Neural crest cell (in vitro differentiated cells): Measurements from ENCODE around the gene GJA3. TPM values are rescaled to one million over a fixed set of nuclear protein-coding genes. Genes with fewer than 3 reads are reported as not detected.

Experiments used
- DNase-seq: peaks from one replicate; pipeline ENCODE4 v3.0.0; 2021; ENCODE audit warnings: low read depth, mixed read lengths, low spot score
- H3K27ac Mint-ChIP-seq: one replicate; pipeline ENCODE4 v1.8.0; 2021; ENCODE audit warnings: mild to moderate bottlenecking, mixed read lengths; ENCODE audit not compliant: unreplicated experiment
- H3K27me3 Mint-ChIP-seq: 2 replicates; pipeline ENCODE4 v1.8.0; 2021; ENCODE audit warnings: low read depth, mild to moderate bottlenecking, mixed read lengths
- H3K36me3 Mint-ChIP-seq: 2 replicates; pipeline ENCODE4 v1.8.0; 2021; ENCODE audit warnings: low read depth, mild to moderate bottlenecking, mixed read lengths
- H3K4me1 Mint-ChIP-seq: 2 replicates; pipeline ENCODE4 v1.8.0; 2021; ENCODE audit warnings: mixed read lengths
- H3K4me3 Mint-ChIP-seq: one replicate; pipeline ENCODE4 v1.8.0; 2021; ENCODE audit warnings: mild to moderate bottlenecking, mixed read lengths
- H3K9me3 Mint-ChIP-seq: 2 replicates; pipeline ENCODE4 v1.8.0; 2021; ENCODE audit warnings: mixed read lengths
- CTCF ChIP-seq: fragments of 200-600 bp; sonication (generic); conservative IDR thresholded peaks from 2 replicates; pipeline ENCODE4 v1.5.0; 2021; ENCODE audit warnings: antibody characterized with exemption, mild to moderate bottlenecking
- total RNA-seq: library from RNA; stranded (reverse); gene quantifications from 2 replicates; pipeline ENCODE4 v1.2.1, GENCODE V29; 2021

The GJA3 gene
- total RNA-seq, 1 donor from 2014 or later: not detected

- no peak overlapping the region for H3K27ac Mint-ChIP-seq
- no peak for DNase-seq
- H3K4me1 Mint-ChIP-seq: peaks cover 6% of the 10 kb centered on the region
- no peaks in the 10 kb centered on the region for H3K36me3 Mint-ChIP-seq
- H3K9me3 Mint-ChIP-seq: no peaks in the 10 kb centered on the region
- peaks cover 27% of the 10 kb centered on the region for H3K27me3 Mint-ChIP-seq
- H3K4me3 Mint-ChIP-seq: peak overlapping the region; percentile 33
- peak; percentile 51 for TF ChIP-seq CTCF
These were observed 32.4 kb downstream of the GJA3 start for GRCh38 chr13:20128459-20128931.

DNA sequence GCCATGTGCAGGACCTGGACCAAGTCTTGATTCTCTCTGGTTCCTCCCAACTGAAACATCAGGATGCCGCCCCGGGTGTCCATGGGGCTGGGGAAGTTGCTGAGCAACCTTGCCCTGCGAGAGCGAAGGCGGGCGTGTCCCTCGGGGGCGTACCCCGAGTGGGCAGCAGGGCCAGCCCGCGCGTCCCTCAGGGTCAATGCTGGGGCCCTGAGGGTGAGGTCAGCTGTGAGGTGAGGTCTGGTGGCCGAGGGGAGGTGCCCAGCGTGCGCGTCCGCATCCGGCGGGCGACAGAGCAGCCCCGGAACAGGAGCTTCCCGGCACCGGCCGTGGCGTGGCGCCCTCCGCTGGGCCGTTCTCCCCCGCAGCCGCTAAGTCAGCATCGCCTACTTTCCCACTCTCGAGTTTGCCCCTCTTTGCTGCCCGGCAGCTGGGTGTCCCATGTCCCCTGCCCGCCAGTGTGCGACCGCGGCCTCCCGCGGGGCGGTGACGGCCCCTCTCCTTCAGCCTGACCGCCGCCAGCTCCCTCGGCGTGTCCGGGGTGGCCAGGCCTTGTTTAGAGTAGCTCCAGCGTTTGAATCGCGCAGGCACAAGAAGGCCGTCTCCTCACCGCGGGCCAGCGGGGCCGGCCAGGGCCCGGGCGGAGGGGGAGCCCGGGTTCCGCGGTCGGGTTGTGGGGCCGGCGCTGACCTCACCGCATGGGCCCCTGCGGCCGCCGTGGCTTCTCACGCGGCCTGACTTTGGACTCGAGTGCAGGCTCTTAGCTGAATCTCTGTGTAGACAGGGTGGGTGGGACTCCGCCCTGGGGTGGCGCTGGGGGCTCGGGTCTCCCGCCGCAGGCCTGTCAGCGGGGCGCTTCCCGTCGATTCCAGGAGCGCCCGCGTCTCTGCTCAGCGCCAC is 33.0 kb downstream of the GJA3 start:
- Mint-ChIP-seq H3K4me1 (peaks cover 6% of the 10 kb centered on the region), H3K27ac (no peak overlapping the region), H3K4me3 (peak overlapping the region; percentile 59), H3K27me3 (peaks cover 29% of the 10 kb centered on the region), H3K36me3 (no peaks in the 10 kb centered on the region), H3K9me3 (no peaks in the 10 kb centered on the region)
- peak; percentile 63 for DNase-seq
- peak; percentile 62 for TF ChIP-seq CTCF

- Mint-ChIP-seq H3K27ac (no peak overlapping the region), H3K4me1 (peaks cover 6% of the 10 kb centered on the region), H3K4me3 (peak overlapping the region; percentile 59), H3K9me3 (no peaks in the 10 kb centered on the region), H3K36me3 (no peaks in the 10 kb centered on the region), H3K27me3 (peaks cover 28% of the 10 kb centered on the region)
- no peak for DNase-seq
- no peak for TF ChIP-seq CTCF
These were observed 33.6 kb downstream of the GJA3 start for GRCh38 chr13:20127262-20127561.

DNA sequence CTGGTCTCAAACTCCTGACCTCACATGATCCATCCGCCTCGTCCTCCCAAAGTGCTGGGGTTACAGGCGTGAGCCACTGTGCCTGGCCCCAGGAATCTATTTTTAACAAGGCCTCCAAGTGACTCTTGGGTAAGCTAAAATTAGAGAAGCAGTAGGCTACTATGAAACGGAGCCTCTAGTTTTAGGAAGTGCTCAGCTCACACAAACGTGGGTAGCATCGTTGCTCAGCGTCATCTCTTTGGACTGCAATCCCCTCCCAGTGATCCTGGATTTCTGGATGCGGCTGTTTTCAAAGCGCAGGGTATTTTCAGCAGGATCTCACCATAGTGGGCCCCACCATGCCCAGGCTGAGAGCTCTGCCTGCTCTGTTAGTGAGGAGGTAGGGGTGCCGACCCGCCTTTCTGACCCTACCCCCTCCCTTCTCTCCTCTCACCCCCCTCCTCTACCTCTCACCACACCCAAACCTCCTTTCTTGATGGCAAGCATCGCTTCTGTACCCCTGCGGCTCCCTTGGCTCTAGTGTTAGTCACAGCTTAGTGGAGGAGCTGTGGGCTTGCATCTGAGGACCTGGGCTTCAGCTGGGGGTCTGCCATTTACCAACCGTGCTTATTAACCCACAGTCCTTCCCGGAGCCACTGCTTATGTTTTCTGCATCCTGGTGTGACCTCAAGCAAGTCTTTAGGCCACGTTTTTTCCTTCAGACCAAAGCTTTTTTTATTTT is 34.2 kb downstream of the GJA3 start:
- Mint-ChIP-seq H3K27ac (no peak overlapping the region), H3K9me3 (no peaks in the 10 kb centered on the region)
- no peak for TF ChIP-seq CTCF

GRCh38 chr13:20125783-20126165 is 35.1 kb downstream of the GJA3 start:
- no peak overlapping the region for H3K4me3 Mint-ChIP-seq
- H3K27ac Mint-ChIP-seq: no peak overlapping the region
- DNase-seq: no peak
- no peaks in the 10 kb centered on the region for H3K36me3 Mint-ChIP-seq
- H3K27me3 Mint-ChIP-seq: peaks cover 31% of the 10 kb centered on the region
- no peaks in the 10 kb centered on the region for H3K9me3 Mint-ChIP-seq
- TF ChIP-seq CTCF: no peak
- H3K4me1 Mint-ChIP-seq: peaks cover 6% of the 10 kb centered on the region

More for the DNA sequence above, 34.2 kb downstream of the GJA3 start:
- Mint-ChIP-seq H3K4me3 (no peak overlapping the region), H3K4me1 (peaks cover 6% of the 10 kb centered on the region), H3K36me3 (no peaks in the 10 kb centered on the region), H3K27me3 (peaks cover 28% of the 10 kb centered on the region)
- no peak for DNase-seq
